ENCODE results near the gene ZSWIM8. TPM values are rescaled to one million over a fixed set of nuclear protein-coding genes. Genes with fewer than 3 reads are reported as not detected.

ZSWIM8 gene
- total RNA-seq, 1 donor: 76.7 TPM

DNA sequence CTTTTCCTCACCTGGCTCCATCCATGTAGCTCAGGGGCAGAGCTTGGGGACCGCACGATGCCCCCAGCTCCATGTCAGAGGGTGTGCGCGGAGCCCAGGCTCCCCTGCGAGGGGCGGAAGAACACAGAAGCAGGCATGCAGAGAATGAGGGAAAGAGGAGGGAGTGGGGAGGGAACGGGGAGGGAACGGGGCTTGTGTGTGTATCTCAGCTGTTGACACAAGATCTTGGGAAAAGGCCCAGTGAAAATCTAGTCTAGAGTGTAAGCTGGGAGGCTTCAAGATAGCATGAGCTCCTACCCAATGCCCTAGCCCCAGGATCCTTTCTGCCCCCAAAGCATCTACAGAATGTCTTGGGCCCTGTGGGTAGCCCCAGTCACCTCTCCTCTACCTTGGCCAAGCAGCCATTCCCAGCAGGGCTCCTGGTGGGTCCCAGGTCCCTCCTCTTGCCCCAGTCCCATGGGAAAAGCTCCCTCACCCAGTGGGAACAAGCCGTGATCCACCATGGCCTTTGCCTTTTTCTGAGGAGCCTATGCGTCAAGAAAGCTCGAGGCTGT lies 51.1 kb downstream of the ZSWIM8 start:
- H3K9me3 ChIP-seq (ENCODE audit: low read depth, low read length): no peaks in the 10 kb centered on the region
- no peaks in the 10 kb centered on the region for H3K79me2 ChIP-seq (ENCODE audit: insufficient read depth, low read length)
- H4K20me1 ChIP-seq (ENCODE audit: insufficient read depth, low read length): peaks cover 3% of the 10 kb centered on the region
- no peak overlapping the region for H2AFZ ChIP-seq (ENCODE audit: low read length)
- TF ChIP-seq CTCF (IDR thresholded peaks at IDR 0.05; ENCODE audit: extremely low read depth, low read depth, low read length): no peak
- peak overlapping the region; percentile 21 for H3K27ac ChIP-seq (ENCODE audit: low read depth, low read length)
- H3K4me1 ChIP-seq (ENCODE audit: insufficient read depth, low read length): peaks cover 14% of the 10 kb centered on the region
- H3K27me3 ChIP-seq (ENCODE audit: insufficient read depth, low read length): no peaks in the 10 kb centered on the region
- no peak overlapping the region for H3K4me3 ChIP-seq (ENCODE audit: insufficient read depth, low read length)
- H3K36me3 ChIP-seq (ENCODE audit: insufficient read depth, low read length): peaks cover 12% of the 10 kb centered on the region
- DNase-seq (ENCODE audit: insufficient read length, low spot score, missing footprints): peak; percentile 71
- no peak overlapping the region for H3K4me2 ChIP-seq (ENCODE audit: insufficient read depth, low read length)

DNA sequence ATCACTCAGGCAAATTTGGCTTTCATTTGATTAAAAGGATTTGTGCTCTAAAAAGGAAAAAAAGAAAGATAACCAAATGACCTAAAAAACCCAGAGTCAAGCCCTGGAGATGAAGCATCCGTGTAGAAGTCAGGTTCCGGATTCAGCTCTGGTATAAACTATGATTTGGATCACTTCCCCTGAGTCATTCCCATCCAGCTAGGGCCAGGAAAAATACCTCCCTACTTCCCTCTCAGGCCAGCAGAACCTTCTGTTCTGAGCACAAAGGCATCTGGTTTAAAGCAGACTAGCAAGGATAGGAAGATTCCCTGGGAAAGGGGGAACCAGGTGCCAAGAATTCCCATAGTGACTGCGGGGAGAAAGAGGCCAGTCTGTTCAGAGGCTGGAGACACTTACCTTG lies 51.7 kb downstream of the ZSWIM8 start:
- no peak overlapping the region for H2AFZ ChIP-seq (ENCODE audit: low read length)
- no peaks in the 10 kb centered on the region for H3K27me3 ChIP-seq (ENCODE audit: insufficient read depth, low read length)
- peak overlapping the region; percentile 21 for H3K27ac ChIP-seq (ENCODE audit: low read depth, low read length)
- TF ChIP-seq CTCF (IDR thresholded peaks at IDR 0.05; ENCODE audit: extremely low read depth, low read depth, low read length): no peak
- peaks cover 17% of the 10 kb centered on the region for H3K36me3 ChIP-seq (ENCODE audit: insufficient read depth, low read length)
- H4K20me1 ChIP-seq (ENCODE audit: insufficient read depth, low read length): peaks cover 3% of the 10 kb centered on the region
- H3K4me3 ChIP-seq (ENCODE audit: insufficient read depth, low read length): no peak overlapping the region
- peak; percentile 97 for DNase-seq (ENCODE audit: insufficient read length, low spot score, missing footprints)
- H3K4me2 ChIP-seq (ENCODE audit: insufficient read depth, low read length): no peak overlapping the region
- H3K9me3 ChIP-seq (ENCODE audit: low read depth, low read length): no peaks in the 10 kb centered on the region
- peaks cover 14% of the 10 kb centered on the region for H3K4me1 ChIP-seq (ENCODE audit: insufficient read depth, low read length)
- no peaks in the 10 kb centered on the region for H3K79me2 ChIP-seq (ENCODE audit: insufficient read depth, low read length)

DNA sequence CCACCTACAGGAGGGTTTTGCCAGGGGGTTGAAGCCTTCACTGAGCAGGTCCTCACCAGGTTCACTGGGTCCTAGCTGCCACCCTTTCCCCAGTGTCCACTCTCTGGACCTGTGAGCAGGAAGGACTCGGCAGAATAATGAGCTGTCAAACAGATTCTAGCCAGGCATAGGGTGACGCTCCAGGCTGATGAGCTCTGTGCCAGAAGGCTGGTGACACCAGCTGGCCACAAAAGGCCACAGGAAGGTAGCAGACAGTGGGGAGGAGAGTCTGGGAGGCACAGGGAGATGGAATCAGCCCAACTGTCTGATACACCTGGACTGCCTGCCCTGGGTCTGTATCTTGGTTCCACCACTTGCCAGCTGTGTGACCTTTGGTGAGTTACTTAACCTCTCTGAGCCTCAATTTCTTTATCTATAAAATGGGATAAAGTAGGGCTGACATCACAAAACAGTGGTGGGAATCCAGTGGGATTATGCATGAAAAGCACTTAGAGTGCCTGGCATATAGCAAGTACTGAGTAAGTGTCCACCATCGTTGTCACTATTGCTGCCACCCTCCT lies 52.7 kb downstream of the ZSWIM8 start:
- Histone ChIP-seq H3K79me2 (ENCODE audit: insufficient read depth, low read length) (no peaks in the 10 kb centered on the region), H3K4me3 (ENCODE audit: insufficient read depth, low read length) (no peak overlapping the region), H3K27me3 (ENCODE audit: insufficient read depth, low read length) (no peaks in the 10 kb centered on the region), H3K36me3 (ENCODE audit: insufficient read depth, low read length) (peaks cover 26% of the 10 kb centered on the region), H3K4me1 (ENCODE audit: insufficient read depth, low read length) (peaks cover 14% of the 10 kb centered on the region), H3K27ac (ENCODE audit: low read depth, low read length) (no peak overlapping the region), H4K20me1 (ENCODE audit: insufficient read depth, low read length) (peaks cover 3% of the 10 kb centered on the region), H3K4me2 (ENCODE audit: insufficient read depth, low read length) (no peak overlapping the region), H3K9me3 (ENCODE audit: low read depth, low read length) (no peaks in the 10 kb centered on the region), H2AFZ (ENCODE audit: low read length) (no peak overlapping the region)
- peak; percentile 45 for DNase-seq (ENCODE audit: insufficient read length, low spot score, missing footprints)
- TF ChIP-seq CTCF (IDR thresholded peaks at IDR 0.05; ENCODE audit: extremely low read depth, low read depth, low read length): no peak

- H3K9me3 ChIP-seq (ENCODE audit: low read depth, low read length): no peaks in the 10 kb centered on the region
- DNase-seq (ENCODE audit: insufficient read length, low spot score, missing footprints): peak; percentile 85
- TF ChIP-seq CTCF (IDR thresholded peaks at IDR 0.05; ENCODE audit: extremely low read depth, low read depth, low read length): no peak
- peaks cover 3% of the 10 kb centered on the region for H4K20me1 ChIP-seq (ENCODE audit: insufficient read depth, low read length)
- H2AFZ ChIP-seq (ENCODE audit: low read length): no peak overlapping the region
- no peak overlapping the region for H3K4me3 ChIP-seq (ENCODE audit: insufficient read depth, low read length)
- peaks cover 26% of the 10 kb centered on the region for H3K36me3 ChIP-seq (ENCODE audit: insufficient read depth, low read length)
- H3K4me1 ChIP-seq (ENCODE audit: insufficient read depth, low read length): peaks cover 14% of the 10 kb centered on the region
- no peak overlapping the region for H3K4me2 ChIP-seq (ENCODE audit: insufficient read depth, low read length)
- H3K27me3 ChIP-seq (ENCODE audit: insufficient read depth, low read length): no peaks in the 10 kb centered on the region
- no peaks in the 10 kb centered on the region for H3K79me2 ChIP-seq (ENCODE audit: insufficient read depth, low read length)
- no peak overlapping the region for H3K27ac ChIP-seq (ENCODE audit: low read depth, low read length)
Measured at GRCh38 chr10:73838827-73839226, 53.4 kb downstream of the ZSWIM8 start.
